ENCODE results near the gene STXBP4. TPM values are rescaled to one million over a fixed set of nuclear protein-coding genes. Genes with fewer than 3 reads are reported as not detected.

Gene STXBP4
- polyA plus RNA-seq, 4 donors = 2.3 to 10.6 (median 3.9) TPM

- no peak for DNase-seq
- no peaks in the 10 kb centered on the region for H3K36me3 ChIP-seq (ENCODE audit: control insufficient read depth in 3 of 3, insufficient read depth in 2 of 3, low read depth in 1 of 3, low read length in 3 of 3)
- no peaks in the 10 kb centered on the region for H3K9me3 ChIP-seq (ENCODE audit: control insufficient read depth in 2 of 2, insufficient read depth in 1 of 2, low read depth in 1 of 2, low read length in 1 of 2)
- WGBS, 3 donors = 89 to 94% (median 91%) methylated on average over 2 of the region's 2 CpGs
- no peak overlapping the region for H3K4me3 ChIP-seq (ENCODE audit: low read depth in 1 of 3, low read length in 3 of 3)
- peaks cover 0 to 8% (median 3%) of the 10 kb centered on the region in 3 donors for H3K4me1 ChIP-seq (ENCODE audit: control insufficient read depth in 3 of 3, insufficient read depth in 2 of 3, low read depth in 1 of 3, low read length in 2 of 3)
- H3K27ac ChIP-seq (ENCODE audit: low read depth in 1 of 3, low read length in 2 of 3) = no peak overlapping the region
- no peak for FAIRE-seq
- no peaks in the 10 kb centered on the region for H3K27me3 ChIP-seq (ENCODE audit: control insufficient read depth in 3 of 3, insufficient read depth in 3 of 3, low read length in 3 of 3)
Observed at GRCh38 chr17:55166506-55166905, 197.9 kb downstream of the STXBP4 start.

DNA sequence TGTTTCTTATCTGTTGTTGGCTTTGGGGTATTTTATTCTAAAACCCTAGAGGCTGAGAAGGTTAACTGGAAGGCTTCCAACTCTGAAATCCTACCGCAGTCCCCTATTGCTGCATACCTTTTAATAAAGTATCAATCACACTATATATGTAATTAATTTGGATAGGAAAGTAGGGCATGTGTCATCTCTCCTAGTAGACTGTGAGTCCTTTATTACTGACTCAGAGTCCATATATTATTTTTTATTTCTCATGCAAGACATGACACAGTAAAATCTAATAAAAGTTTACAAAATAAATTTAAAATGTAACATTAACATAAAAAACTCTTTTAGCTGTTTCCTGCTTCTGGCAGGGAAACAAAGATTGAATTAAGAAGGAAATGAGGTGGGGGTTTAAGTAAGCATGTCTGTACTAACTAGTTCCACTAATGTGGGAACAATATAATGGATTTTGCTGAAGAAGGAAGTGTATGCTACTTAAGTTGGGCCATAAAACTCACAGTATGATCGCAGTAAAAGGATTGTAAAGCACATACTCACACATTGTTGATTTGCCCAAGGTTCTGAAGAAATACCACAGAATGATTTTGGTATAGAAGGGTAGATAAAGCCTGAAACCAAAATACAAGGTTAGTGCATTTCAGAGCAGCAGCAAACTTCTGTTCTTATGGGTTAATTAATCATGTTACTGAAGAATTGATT lies 198.6 kb downstream of the STXBP4 start:
- H3K4me1 ChIP-seq (ENCODE audit: control insufficient read depth in 3 of 3, insufficient read depth in 2 of 3, low read depth in 1 of 3, low read length in 2 of 3) = peaks cover 0 to 8% (median 3%) of the 10 kb centered on the region in 3 donors
- H3K4me3 ChIP-seq (ENCODE audit: low read depth in 1 of 3, low read length in 3 of 3) = no peak overlapping the region
- FAIRE-seq (no peak), DNase-seq (peak; percentile 30 to 66)
- H3K27ac ChIP-seq (ENCODE audit: low read depth in 1 of 3, low read length in 2 of 3) = no peak overlapping the region
- no peaks in the 10 kb centered on the region for H3K9me3 ChIP-seq (ENCODE audit: control insufficient read depth in 2 of 2, insufficient read depth in 1 of 2, low read depth in 1 of 2, low read length in 1 of 2)
- no peaks in the 10 kb centered on the region for H3K27me3 ChIP-seq (ENCODE audit: control insufficient read depth in 3 of 3, insufficient read depth in 3 of 3, low read length in 3 of 3)
- no peaks in the 10 kb centered on the region for H3K36me3 ChIP-seq (ENCODE audit: control insufficient read depth in 3 of 3, insufficient read depth in 2 of 3, low read depth in 1 of 3, low read length in 3 of 3)
- 25 to 51% (median 41%) methylated on average over 2 of the region's 2 CpGs for WGBS, 3 donors

GRCh38 chr17:55168958-55169687 lies 200.6 kb downstream of the STXBP4 start:
- 64 to 78% (median 72%) methylated on average over 5 of the region's 5 CpGs for WGBS, 3 donors
- Histone ChIP-seq H3K4me3 (ENCODE audit: low read depth in 1 of 3, low read length in 3 of 3) (no peak overlapping the region), H3K4me1 (ENCODE audit: control insufficient read depth in 3 of 3, insufficient read depth in 2 of 3, low read depth in 1 of 3, low read length in 2 of 3) (peaks cover 0 to 8% (median 3%) of the 10 kb centered on the region in 3 donors), H3K27ac (ENCODE audit: low read depth in 1 of 3, low read length in 2 of 3) (no peak overlapping the region), H3K9me3 (ENCODE audit: control insufficient read depth in 2 of 2, insufficient read depth in 1 of 2, low read depth in 1 of 2, low read length in 1 of 2) (no peaks in the 10 kb centered on the region), H3K36me3 (ENCODE audit: control insufficient read depth in 3 of 3, insufficient read depth in 2 of 3, low read depth in 1 of 3, low read length in 3 of 3) (no peaks in the 10 kb centered on the region), H3K27me3 (ENCODE audit: control insufficient read depth in 3 of 3, insufficient read depth in 3 of 3, low read length in 3 of 3) (no peaks in the 10 kb centered on the region)
- no peak for FAIRE-seq
- DNase-seq = no peak

GRCh38 chr17:55171634-55172328 lies 203.2 kb downstream of the STXBP4 start:
- Histone ChIP-seq H3K27ac (ENCODE audit: low read depth in 1 of 3, low read length in 2 of 3) (no peak overlapping the region), H3K4me3 (ENCODE audit: low read depth in 1 of 3, low read length in 3 of 3) (no peak overlapping the region), H3K9me3 (ENCODE audit: control insufficient read depth in 2 of 2, insufficient read depth in 1 of 2, low read depth in 1 of 2, low read length in 1 of 2) (no peaks in the 10 kb centered on the region), H3K4me1 (ENCODE audit: control insufficient read depth in 3 of 3, insufficient read depth in 2 of 3, low read depth in 1 of 3, low read length in 2 of 3) (peaks cover 0 to 7% (median 3%) of the 10 kb centered on the region in 3 donors), H3K27me3 (ENCODE audit: control insufficient read depth in 3 of 3, insufficient read depth in 3 of 3, low read length in 3 of 3) (no peaks in the 10 kb centered on the region), H3K36me3 (ENCODE audit: control insufficient read depth in 3 of 3, insufficient read depth in 2 of 3, low read depth in 1 of 3, low read length in 3 of 3) (no peaks in the 10 kb centered on the region)
- FAIRE-seq (no peak), DNase-seq (no peak)
- 93 to 98% (median 95%) methylated on average over 4 of the region's 4 CpGs for WGBS, 3 donors

DNA sequence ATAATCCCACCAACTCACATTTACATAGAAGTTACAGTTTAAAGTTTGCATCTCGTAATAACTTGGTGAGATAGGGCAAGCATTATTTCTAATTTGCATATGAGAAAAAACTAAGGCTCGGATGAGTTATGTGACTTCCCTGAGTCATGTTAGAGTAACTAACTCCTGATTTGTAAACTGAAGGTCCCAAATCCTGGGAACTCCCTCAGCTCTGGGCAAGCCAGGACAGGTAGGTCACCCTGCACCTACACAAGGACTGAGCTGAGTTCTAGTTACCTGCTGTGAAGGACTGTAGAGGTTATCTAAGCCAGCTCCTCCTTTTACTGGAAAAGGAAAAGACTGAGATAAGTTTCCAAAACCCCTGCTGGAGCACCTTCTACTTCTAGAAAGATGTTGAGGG lies 204.0 kb downstream of the STXBP4 start:
- Histone ChIP-seq H3K4me3 (ENCODE audit: low read depth in 1 of 3, low read length in 3 of 3) (no peak overlapping the region), H3K4me1 (ENCODE audit: control insufficient read depth in 3 of 3, insufficient read depth in 2 of 3, low read depth in 1 of 3, low read length in 2 of 3) (peaks cover 0 to 6% (median 0%) of the 10 kb centered on the region in 3 donors), H3K36me3 (ENCODE audit: control insufficient read depth in 3 of 3, insufficient read depth in 2 of 3, low read depth in 1 of 3, low read length in 3 of 3) (no peaks in the 10 kb centered on the region), H3K27ac (ENCODE audit: low read depth in 1 of 3, low read length in 2 of 3) (no peak overlapping the region), H3K9me3 (ENCODE audit: control insufficient read depth in 2 of 2, insufficient read depth in 1 of 2, low read depth in 1 of 2, low read length in 1 of 2) (no peaks in the 10 kb centered on the region), H3K27me3 (ENCODE audit: control insufficient read depth in 3 of 3, insufficient read depth in 3 of 3, low read length in 3 of 3) (no peaks in the 10 kb centered on the region)
- FAIRE-seq (no peak), DNase-seq (no peak)
- 82 to 91% (median 83%) methylated on average over 2 of the region's 2 CpGs for WGBS, 3 donors

GRCh38 chr17:55174133-55174532 lies 205.6 kb downstream of the STXBP4 start:
- WGBS, 3 donors = 89 to 96% (median 96%) methylated on average over 1 of the region's 1 CpG
- FAIRE-seq (no peak), DNase-seq (no peak)
- no peak overlapping the region for H3K27ac ChIP-seq (ENCODE audit: low read depth in 1 of 3, low read length in 2 of 3)
- peaks cover 0 to 2% (median 0%) of the 10 kb centered on the region in 3 donors for H3K4me1 ChIP-seq (ENCODE audit: control insufficient read depth in 3 of 3, insufficient read depth in 2 of 3, low read depth in 1 of 3, low read length in 2 of 3)
- no peaks in the 10 kb centered on the region for H3K36me3 ChIP-seq (ENCODE audit: control insufficient read depth in 3 of 3, insufficient read depth in 2 of 3, low read depth in 1 of 3, low read length in 3 of 3)
- H3K4me3 ChIP-seq (ENCODE audit: low read depth in 1 of 3, low read length in 3 of 3) = no peak overlapping the region
- H3K27me3 ChIP-seq (ENCODE audit: control insufficient read depth in 3 of 3, insufficient read depth in 3 of 3, low read length in 3 of 3) = no peaks in the 10 kb centered on the region
- H3K9me3 ChIP-seq (ENCODE audit: control insufficient read depth in 2 of 2, insufficient read depth in 1 of 2, low read depth in 1 of 2, low read length in 1 of 2) = no peaks in the 10 kb centered on the region

DNA sequence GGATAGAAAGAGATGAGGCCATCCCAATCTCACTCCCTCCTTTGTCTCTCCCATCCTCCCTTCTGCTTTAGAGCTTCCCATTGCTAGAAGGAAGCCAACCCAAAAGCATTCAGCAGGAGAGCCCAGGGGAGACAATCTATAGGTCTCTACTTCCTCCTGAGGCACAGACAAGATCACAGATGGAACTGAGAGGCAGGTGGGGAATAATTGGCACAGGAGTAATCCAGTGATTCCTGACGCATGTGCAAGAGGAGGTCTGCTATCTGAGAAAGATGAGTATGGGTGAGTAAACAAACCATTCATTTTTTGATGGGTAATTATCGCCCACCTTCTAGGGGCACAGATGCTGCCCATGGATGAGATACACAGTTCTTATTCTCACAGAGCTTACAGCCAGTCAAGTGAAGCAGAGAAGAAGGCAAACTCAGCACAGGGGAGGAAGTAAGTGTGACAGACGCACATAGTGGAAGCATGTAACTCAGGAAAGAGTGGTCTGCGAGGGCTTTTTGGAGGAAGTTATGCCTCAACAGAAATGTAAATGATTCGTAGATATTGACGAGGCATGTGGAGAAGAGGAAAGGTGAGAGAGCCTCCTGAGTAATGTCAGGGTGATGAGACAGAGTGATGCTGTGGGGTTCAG lies 207.3 kb downstream of the STXBP4 start:
- no peak overlapping the region for H3K4me3 ChIP-seq (ENCODE audit: low read depth in 1 of 3, low read length in 3 of 3)
- WGBS, 3 donors = 71 to 89% (median 75%) methylated on average over 6 of the region's 6 CpGs

GRCh38 chr17:55177159-55177854 lies 208.7 kb downstream of the STXBP4 start:
- no peak overlapping the region for H3K27ac ChIP-seq (ENCODE audit: low read depth in 1 of 3, low read length in 2 of 3)
- H3K9me3 ChIP-seq (ENCODE audit: control insufficient read depth in 2 of 2, insufficient read depth in 1 of 2, low read depth in 1 of 2, low read length in 1 of 2) = no peaks in the 10 kb centered on the region
- no peaks in the 10 kb centered on the region for H3K4me1 ChIP-seq (ENCODE audit: control insufficient read depth in 3 of 3, insufficient read depth in 2 of 3, low read depth in 1 of 3, low read length in 2 of 3)
- WGBS, 3 donors = 72 to 77% (median 72%) methylated on average over 3 of the region's 3 CpGs
- H3K4me3 ChIP-seq (ENCODE audit: low read depth in 1 of 3, low read length in 3 of 3) = no peak overlapping the region
- H3K27me3 ChIP-seq (ENCODE audit: control insufficient read depth in 3 of 3, insufficient read depth in 3 of 3, low read length in 3 of 3) = no peaks in the 10 kb centered on the region
- DNase-seq (no peak), FAIRE-seq (no peak)
- H3K36me3 ChIP-seq (ENCODE audit: control insufficient read depth in 3 of 3, insufficient read depth in 2 of 3, low read depth in 1 of 3, low read length in 3 of 3) = no peaks in the 10 kb centered on the region

More for the DNA sequence above, 207.3 kb downstream of the STXBP4 start:
- Histone ChIP-seq H3K27me3 (ENCODE audit: control insufficient read depth in 3 of 3, insufficient read depth in 3 of 3, low read length in 3 of 3) (no peaks in the 10 kb centered on the region), H3K27ac (ENCODE audit: low read depth in 1 of 3, low read length in 2 of 3) (no peak overlapping the region), H3K36me3 (ENCODE audit: control insufficient read depth in 3 of 3, insufficient read depth in 2 of 3, low read depth in 1 of 3, low read length in 3 of 3) (no peaks in the 10 kb centered on the region), H3K9me3 (ENCODE audit: control insufficient read depth in 2 of 2, insufficient read depth in 1 of 2, low read depth in 1 of 2, low read length in 1 of 2) (no peaks in the 10 kb centered on the region), H3K4me1 (ENCODE audit: control insufficient read depth in 3 of 3, insufficient read depth in 2 of 3, low read depth in 1 of 3, low read length in 2 of 3) (no peaks in the 10 kb centered on the region)
- no peak for DNase-seq
- FAIRE-seq = no peak

Data from small intestine (tissue), 7 donors.